Caco-2 (cell line): Measurements from ENCODE around the gene STRN3. TPM values are rescaled to one million over a fixed set of nuclear protein-coding genes. Genes with fewer than 3 reads are reported as not detected.

Experiments used
- BruUV-seq: library from RNA; stranded (reverse); fragments of 400-500 nt; replicated peaks from 2 replicates; lab custom pipeline; 2021; lab: Mats Ljungman, UMichigan
- CTCF ChIA-PET: fragments of 300-600 bp; sonication (Branson Sonifier 250); formaldehyde crosslinking; loops from one replicate; lab custom pipeline; 2022; ENCODE audit warnings: antibody characterized with exemption; lab: Charles Lee
- POLR2A ChIA-PET: fragments of 300-600 bp; sonication (Branson Sonifier 250); formaldehyde crosslinking; loops from one replicate; lab custom pipeline; 2022; ENCODE audit warnings: antibody characterized with exemption; lab: Charles Lee
- DNase-seq, 2 experiments: peaks; one replicate each; pipeline versions ENCODE4 v3.0.0 to v3.0.0-alpha.2; 2020 to 2022
- H3K27me3 ChIP-seq: replicated peaks from 2 replicates; pipeline ENCODE4 v1.6.0; 2011; ENCODE audit warnings: low read length; ENCODE audit not compliant: control insufficient read depth, insufficient read depth
- H3K36me3 ChIP-seq: 2 replicates; pipeline ENCODE4 v1.5.1; 2011; ENCODE audit warnings: low read length; ENCODE audit not compliant: control insufficient read depth, insufficient read depth
- H3K4me1 ChIP-seq: fragments of 250-450 bp; sonication (Bioruptor Pico); 2 replicates; pipeline ENCODE4 v1.5.1; 2020; ENCODE audit warnings: mild to moderate bottlenecking
- H3K4me3 ChIP-seq: 2 replicates; pipeline ENCODE4 v1.5.1; 2011; ENCODE audit warnings: low read depth, mild to moderate bottlenecking, control low read depth, low read length
- H3K9me3 ChIP-seq: fragments of 250-450 bp; sonication (Bioruptor Pico); 2 replicates; pipeline ENCODE4 v1.5.1; 2020; ENCODE audit warnings: mild to moderate bottlenecking, moderate library complexity
- H3K27ac Mint-ChIP-seq: one replicate; pipeline ENCODE4 v1.8.0; 2022; ENCODE audit warnings: mixed read lengths; ENCODE audit not compliant: unreplicated experiment
- H3K27me3 Mint-ChIP-seq: one replicate; pipeline ENCODE4 v1.8.0; 2022; ENCODE audit warnings: mixed read lengths; ENCODE audit not compliant: insufficient read depth, unreplicated experiment
- H3K36me3 Mint-ChIP-seq: one replicate; pipeline ENCODE4 v1.8.0; 2022; ENCODE audit warnings: mild to moderate bottlenecking, mixed read lengths; ENCODE audit not compliant: insufficient read depth, unreplicated experiment
- H3K4me1 Mint-ChIP-seq: one replicate; pipeline ENCODE4 v1.8.0; 2022; ENCODE audit warnings: low read depth, mixed read lengths; ENCODE audit not compliant: unreplicated experiment
- H3K4me3 Mint-ChIP-seq: one replicate; pipeline ENCODE4 v1.8.0; 2022; ENCODE audit warnings: mild to moderate bottlenecking, moderate library complexity, mixed read lengths; ENCODE audit not compliant: unreplicated experiment
- H3K9me3 Mint-ChIP-seq: one replicate; pipeline ENCODE4 v1.8.0; 2022; ENCODE audit warnings: mixed read lengths; ENCODE audit not compliant: unreplicated experiment
- CTCF ChIP-seq, 2 experiments: fragments of 200-600 bp in 1 of 2; IDR thresholded peaks; 1 replicate in 1 of 2; 2 replicates in 1 of 2; pipeline versions ENCODE4 v1.5.1 to v1.8.0; 2011 to 2022; ENCODE audit warnings: antibody characterized with exemption in 1 of 2, control low read depth in 1 of 2, inconsistent platforms in 1 of 2, low read depth in 1 of 2, low read length in 1 of 2, mild to moderate bottlenecking in 1 of 2, moderate library complexity in 1 of 2; ENCODE audit not compliant: insufficient read depth in 1 of 2, severe bottlenecking in 1 of 2, unreplicated experiment in 1 of 2
- intact Hi-C: fragments of 100-400 bp; cut with micrococcal nuclease; formaldehyde crosslinking; loops from one replicate; pipeline ENCODE4 v1.10.0; 2022; ENCODE audit not compliant: unreplicated experiment
- total RNA-seq: library from RNA; stranded (reverse); gene quantifications from 2 replicates; pipeline ENCODE4 v1.2.3, GENCODE V29; 2022

The STRN3 gene
- total RNA-seq, 1 experiment from 2014 or later = 38.0 TPM

- Mint-ChIP-seq H3K9me3 (no peaks in the 10 kb centered on the region), H3K36me3 (no peaks in the 10 kb centered on the region), H3K4me1 (no peaks in the 10 kb centered on the region), H3K27ac (no peak overlapping the region), H3K4me3 (no peak overlapping the region), H3K27me3 (peaks cover 7% of the 10 kb centered on the region)
- CTCF ChIA-PET = no interaction called here
- intact Hi-C loops = no loop called here
- no TSS peak for BruUV-seq
- no peaks in the 10 kb centered on the region for H3K36me3 ChIP-seq
- H3K4me3 ChIP-seq = no peak overlapping the region
- H3K4me1 ChIP-seq = no peaks in the 10 kb centered on the region
- H3K9me3 ChIP-seq = no peaks in the 10 kb centered on the region
- no peak for DNase-seq
- no peak for TF ChIP-seq CTCF (IDR thresholded peaks at IDR 0.05; ENCODE audit: insufficient read depth in 1 of 2, low read depth in 1 of 2, low read length in 1 of 2, severe bottlenecking in 1 of 2, unreplicated experiment in 1 of 2)
- POLR2A ChIA-PET = no interaction called here
- H3K27me3 ChIP-seq = no peaks in the 10 kb centered on the region
These were observed 157.4 kb downstream of the STRN3 start for GRCh38 chr14:30868736-30869135.

GRCh38 chr14:30864934-30865333 is 161.2 kb downstream of the STRN3 start:
- Mint-ChIP-seq H3K4me3 (no peak overlapping the region), H3K27me3 (peaks cover 13% of the 10 kb centered on the region), H3K27ac (no peak overlapping the region), H3K4me1 (no peaks in the 10 kb centered on the region), H3K9me3 (no peaks in the 10 kb centered on the region), H3K36me3 (no peaks in the 10 kb centered on the region)
- CTCF ChIA-PET = no interaction called here
- no peak overlapping the region for H3K4me3 ChIP-seq
- no peaks in the 10 kb centered on the region for H3K27me3 ChIP-seq
- DNase-seq = no peak
- BruUV-seq = no TSS peak
- intact Hi-C loops = no loop called here
- no peak for TF ChIP-seq CTCF (IDR thresholded peaks at IDR 0.05; ENCODE audit: insufficient read depth in 1 of 2, low read depth in 1 of 2, low read length in 1 of 2, severe bottlenecking in 1 of 2, unreplicated experiment in 1 of 2)
- no peaks in the 10 kb centered on the region for H3K9me3 ChIP-seq
- no peaks in the 10 kb centered on the region for H3K36me3 ChIP-seq
- POLR2A ChIA-PET = no interaction called here
- H3K4me1 ChIP-seq = no peaks in the 10 kb centered on the region

- no peak overlapping the region for H3K4me3 Mint-ChIP-seq
- peaks cover 13% of the 10 kb centered on the region for H3K27me3 Mint-ChIP-seq
- no peaks in the 10 kb centered on the region for H3K4me1 Mint-ChIP-seq
- Histone ChIP-seq H3K4me1 (no peaks in the 10 kb centered on the region), H3K9me3 (no peaks in the 10 kb centered on the region), H3K36me3 (no peaks in the 10 kb centered on the region), H3K27me3 (no peaks in the 10 kb centered on the region), H3K4me3 (no peak overlapping the region)
- TF ChIP-seq CTCF (IDR thresholded peaks at IDR 0.05; ENCODE audit: insufficient read depth in 1 of 2, low read depth in 1 of 2, low read length in 1 of 2, severe bottlenecking in 1 of 2, unreplicated experiment in 1 of 2) = no peak
- DNase-seq = no peak
- no peak overlapping the region for H3K27ac Mint-ChIP-seq
- H3K36me3 Mint-ChIP-seq = no peaks in the 10 kb centered on the region
- ChIA-PET POLR2A (no interaction called here), CTCF (no interaction called here)
- intact Hi-C loops = no loop called here
- BruUV-seq = no TSS peak
- no peaks in the 10 kb centered on the region for H3K9me3 Mint-ChIP-seq
These were observed 165.0 kb downstream of the STRN3 start for GRCh38 chr14:30861200-30861599.
